Right renal pelvis (tissue), 4 donors: ENCODE results near the gene COMT. TPM values are rescaled to one million over a fixed set of nuclear protein-coding genes. Genes with fewer than 3 reads are reported as not detected.
"Not testable (repeated sequence)": the region's sequence is repeated elsewhere in the genome, so short reads cannot be mapped to it uniquely, and the experiment has no call there.

ENCODE experiments used
- DNase-seq, 4 donors: peaks; one replicate each; pipeline ENCODE4 v3.0.0-alpha.2; 2013; ENCODE audit warnings: low read depth in 4 of 4, low spot score in 3 of 4, missing footprints in 1 of 4
- polyA plus RNA-seq, 4 donors: library from polyadenylated mRNA; unstranded; fragments of 120-200 nt; gene quantifications; one replicate each; pipeline ENCODE4 v1.2.1, GENCODE V29; 2013; ENCODE audit not compliant: insufficient read length in 4 of 4

Gene COMT
- polyA plus RNA-seq, 4 donors = 102 to 144 (median 105) TPM

- DNase-seq = no peak
Observed at GRCh38 chr22:19927696-19928095, 13.9 kb upstream of the COMT start.

GRCh38 chr22:19928207-19928606, 13.4 kb upstream of the COMT start:
- no peak for DNase-seq

- no peak for DNase-seq
Observed at GRCh38 chr22:19929586-19930550, 11.7 kb upstream of the COMT start.

- DNase-seq = no peak
Observed at GRCh38 chr22:19930551-19931486, 10.8 kb upstream of the COMT start.

GRCh38 chr22:19931514-19931913, 10.1 kb upstream of the COMT start:
- DNase-seq = no peak

- DNase-seq = no peak
Observed at GRCh38 chr22:19932367-19933206, 9.0 kb upstream of the COMT start.

- no peak for DNase-seq
Observed at GRCh38 chr22:19933341-19934241, 8.0 kb upstream of the COMT start.

GRCh38 chr22:19935123-19935718, 6.4 kb upstream of the COMT start:
- DNase-seq = not testable (repeated sequence)

- no peak for DNase-seq
Observed at GRCh38 chr22:19936513-19936912, 5.1 kb upstream of the COMT start.

GRCh38 chr22:19937616-19938473, 3.7 kb upstream of the COMT start:
- no peak for DNase-seq

GRCh38 chr22:19940536-19941364, 822 bp upstream of the COMT start:
- no peak for DNase-seq

- DNase-seq = no peak
Observed at GRCh38 chr22:19942157-19943081, 847 bp downstream of the COMT start.

- DNase-seq = no peak
Observed at GRCh38 chr22:19943082-19944026, 1.8 kb downstream of the COMT start.

GRCh38 chr22:19948057-19948760, 6.6 kb downstream of the COMT start:
- DNase-seq = no peak
